ENCODE measurements around the gene OBSL1. TPM values are rescaled to one million over a fixed set of nuclear protein-coding genes. Genes with fewer than 3 reads are reported as not detected.

The OBSL1 gene
- 123 TPM for total RNA-seq
- polyA plus RNA-seq (ENCODE audit: insufficient read depth, low read depth, low replicate concordance) = 89.5 TPM
- long read RNA-seq, donor 1, full-length matches to known transcripts = 16 of 23 reads
- long read RNA-seq, donor 1, partial matches to known transcripts = 7 of 23 reads
- long read RNA-seq, donor 1, other reads (novel, unspliced or antisense) = 0 of 23 reads
- long read RNA-seq, donor 2, full-length matches to known transcripts = 17 of 52 reads
- long read RNA-seq, donor 2, partial matches to known transcripts = 35 of 52 reads
- long read RNA-seq, donor 2, other reads (novel, unspliced or antisense) = 0 of 52 reads
- long read RNA-seq, donor 3, transcript OBSL1-210 (2 exons, 625 nt) = minor isoform, 7 of 48 reads
- long read RNA-seq, donor 3, transcript OBSL1-202 (9 exons, 3,297 nt) = major isoform, 8 of 48 reads
- long read RNA-seq, donor 3, partial matches to known transcripts = 32 of 48 reads
- long read RNA-seq, donor 3, other reads (novel, unspliced or antisense) = 0 of 48 reads
- long read RNA-seq, donor 4, full-length matches to known transcripts = 16 of 30 reads
- long read RNA-seq, donor 4, partial matches to known transcripts = 14 of 30 reads
- long read RNA-seq, donor 4, other reads (novel, unspliced or antisense) = 0 of 30 reads
- long read RNA-seq, donor 5, partial matches to known transcripts = 0 of 2 reads
- long read RNA-seq, donor 5, other reads (novel, unspliced or antisense) = 0 of 2 reads
- long read RNA-seq, donor 6, partial matches to known transcripts = 5 of 11 reads
- long read RNA-seq, donor 6, other reads (novel, unspliced or antisense) = 0 of 11 reads
- long read RNA-seq, donor 7, full-length matches to known transcripts = 57 of 159 reads
- long read RNA-seq, donor 7, partial matches to known transcripts = 59 of 159 reads
- long read RNA-seq, donor 7, other reads (novel, unspliced or antisense) = 43 of 159 reads
- long read RNA-seq, donor 8, partial matches to known transcripts = 16 of 25 reads
- long read RNA-seq, donor 8, other reads (novel, unspliced or antisense) = 0 of 25 reads
- long read RNA-seq, donor 9, full-length matches to known transcripts = 6 of 6 reads
- long read RNA-seq, donor 9, partial matches to known transcripts = 0 of 6 reads
- long read RNA-seq, donor 9, other reads (novel, unspliced or antisense) = 0 of 6 reads
- long read RNA-seq, donor 10, partial matches to known transcripts = 19 of 29 reads
- long read RNA-seq, donor 10, other reads (novel, unspliced or antisense) = 0 of 29 reads

DNA sequence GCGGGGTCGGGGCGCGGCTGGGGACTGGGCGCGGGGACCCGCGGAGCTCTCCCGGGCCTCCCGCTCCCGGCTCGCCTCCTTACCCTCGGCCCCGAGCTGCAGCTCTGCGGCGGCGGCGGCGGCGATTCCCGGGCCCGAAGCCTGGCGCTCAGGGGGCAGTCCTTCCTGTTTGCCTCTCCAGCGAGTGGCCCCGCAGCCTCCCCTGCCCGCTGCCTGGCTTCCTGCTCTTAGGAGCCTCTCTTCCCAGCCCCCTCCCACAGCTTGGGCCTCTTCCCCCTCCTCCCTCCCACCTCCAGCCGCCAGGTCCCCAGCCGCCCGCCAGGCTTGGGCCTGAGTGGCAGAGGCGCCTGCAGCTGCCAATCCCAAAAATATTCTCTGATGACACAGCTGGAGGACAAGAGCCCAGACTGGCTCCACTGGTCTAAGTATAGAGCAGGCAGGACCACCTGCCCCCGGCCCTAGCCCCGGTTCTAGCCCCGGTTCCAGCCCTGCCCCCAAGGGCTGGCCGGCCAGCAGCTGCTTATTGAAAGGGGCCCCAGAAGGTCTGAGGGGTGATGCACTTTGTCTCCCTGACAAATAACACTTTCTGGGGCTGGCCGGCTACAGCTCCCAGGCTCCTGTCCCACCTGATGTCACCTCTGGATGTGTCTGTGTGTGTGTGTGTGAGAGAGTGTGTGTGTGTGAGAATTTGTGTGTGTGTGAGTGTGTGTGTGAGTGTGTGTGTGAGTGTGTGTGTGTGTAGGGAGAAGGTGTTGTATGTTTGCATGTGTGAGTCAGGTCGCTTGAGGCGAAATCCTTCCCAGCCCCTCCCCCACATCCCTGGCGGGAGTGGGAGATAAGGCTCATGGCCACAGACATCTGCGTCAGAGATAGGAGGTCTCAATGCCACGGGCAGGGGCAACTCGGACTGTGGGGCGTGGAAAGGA lies at the start of gene OBSL1:
Gene OBSL1, minus strand, starts transcription at position 229 of the 926 bp plus-strand sequence. CDS start 307 bp downstream, outside the sequence.
- H3K4me1 ChIP-seq (ENCODE audit: control insufficient read depth in 2 of 3, insufficient read depth in 2 of 3, low read depth in 1 of 3, low read length in 3 of 3) = peaks cover 0 to 11% (median 10%) of the 10 kb centered on the region in 3 donors
- TF ChIP-seq, protein P1, sequence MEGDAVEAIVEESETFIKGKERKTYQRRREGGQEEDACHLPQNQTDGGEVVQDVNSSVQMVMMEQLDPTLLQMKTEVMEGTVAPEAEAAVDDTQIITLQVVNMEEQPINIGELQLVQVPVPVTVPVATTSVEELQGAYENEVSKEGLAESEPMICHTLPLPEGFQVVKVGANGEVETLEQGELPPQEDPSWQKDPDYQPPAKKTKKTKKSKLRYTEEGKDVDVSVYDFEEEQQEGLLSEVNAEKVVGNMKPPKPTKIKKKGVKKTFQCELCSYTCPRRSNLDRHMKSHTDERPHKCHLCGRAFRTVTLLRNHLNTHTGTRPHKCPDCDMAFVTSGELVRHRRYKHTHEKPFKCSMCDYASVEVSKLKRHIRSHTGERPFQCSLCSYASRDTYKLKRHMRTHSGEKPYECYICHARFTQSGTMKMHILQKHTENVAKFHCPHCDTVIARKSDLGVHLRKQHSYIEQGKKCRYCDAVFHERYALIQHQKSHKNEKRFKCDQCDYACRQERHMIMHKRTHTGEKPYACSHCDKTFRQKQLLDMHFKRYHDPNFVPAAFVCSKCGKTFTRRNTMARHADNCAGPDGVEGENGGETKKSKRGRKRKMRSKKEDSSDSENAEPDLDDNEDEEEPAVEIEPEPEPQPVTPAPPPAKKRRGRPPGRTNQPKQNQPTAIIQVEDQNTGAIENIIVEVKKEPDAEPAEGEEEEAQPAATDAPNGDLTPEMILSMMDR (IDR thresholded peaks at IDR 0.05; ENCODE audit: borderline replicate concordance, extremely low read depth, insufficient read depth) = no peak
- no peaks in the 10 kb centered on the region for H3K9me3 ChIP-seq (ENCODE audit: control insufficient read depth in 2 of 3, insufficient read depth in 1 of 3, low read length in 3 of 3)
- peak; percentile 93 to 95 (median 94) for DNase-seq
- no peaks in the 10 kb centered on the region for H3K27me3 ChIP-seq (ENCODE audit: control insufficient read depth, insufficient read depth, low read length)
- intact Hi-C loops (cut with DNase I) = no loop called here
- FAIRE-seq = no peak
- peak within 1 kb of the TSS; percentile 19 to 55 (median 33) for H3K4me3 ChIP-seq (ENCODE audit: low read length in 3 of 3)
- H3K36me3 ChIP-seq (ENCODE audit: control insufficient read depth in 2 of 3, insufficient read depth in 3 of 3, low read length in 3 of 3) = no peaks in the 10 kb centered on the region
- H3K27ac ChIP-seq (ENCODE audit: low read depth in 2 of 2, low read length in 2 of 2) = peak within 1 kb of the TSS; percentile 43 to 53
- H3K9ac ChIP-seq (ENCODE audit: low read length in 3 of 3) = peak within 1 kb of the TSS; percentile 18 to 69 (median 24)

DNA sequence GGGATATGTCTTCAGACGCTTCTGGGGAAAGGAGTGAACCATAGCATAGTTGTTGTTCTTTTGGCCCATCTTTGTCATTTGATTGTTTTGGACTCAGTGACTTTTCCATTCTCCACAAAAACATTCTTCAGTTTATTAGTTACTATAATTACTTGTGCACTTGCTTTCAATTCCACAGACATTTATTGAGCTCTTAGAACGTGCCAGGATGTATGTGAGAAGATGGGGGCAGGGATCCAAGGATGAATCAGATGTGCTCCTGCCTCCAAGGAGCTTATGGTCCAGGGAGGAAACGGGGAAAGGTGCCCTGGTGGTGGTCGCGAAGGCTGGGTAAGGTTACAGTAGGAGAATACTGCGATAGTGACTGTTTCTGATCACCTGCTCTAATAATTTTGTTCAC lies 49.2 kb upstream of the OBSL1 start:
- Histone ChIP-seq H3K27me3 (ENCODE audit: control insufficient read depth, insufficient read depth, low read length) (no peaks in the 10 kb centered on the region), H3K4me1 (ENCODE audit: control insufficient read depth in 2 of 3, insufficient read depth in 2 of 3, low read depth in 1 of 3, low read length in 3 of 3) (no peaks in the 10 kb centered on the region), H3K9me3 (ENCODE audit: control insufficient read depth in 2 of 3, insufficient read depth in 1 of 3, low read length in 3 of 3) (no peaks in the 10 kb centered on the region), H3K4me3 (ENCODE audit: low read length in 3 of 3) (no peak overlapping the region), H3K9ac (ENCODE audit: low read length in 3 of 3) (no peak overlapping the region), H3K36me3 (ENCODE audit: control insufficient read depth in 2 of 3, insufficient read depth in 3 of 3, low read length in 3 of 3) (peaks cover 0 to 3% (median 0%) of the 10 kb centered on the region in 3 donors), H3K27ac (ENCODE audit: low read depth in 2 of 2, low read length in 2 of 2) (no peak overlapping the region)
- TF ChIP-seq, protein P1 (IDR thresholded peaks at IDR 0.05; ENCODE audit: borderline replicate concordance, extremely low read depth, insufficient read depth) = no peak
- FAIRE-seq (no peak), DNase-seq (no peak)
- intact Hi-C loops (cut with DNase I) = no loop called here

DNA sequence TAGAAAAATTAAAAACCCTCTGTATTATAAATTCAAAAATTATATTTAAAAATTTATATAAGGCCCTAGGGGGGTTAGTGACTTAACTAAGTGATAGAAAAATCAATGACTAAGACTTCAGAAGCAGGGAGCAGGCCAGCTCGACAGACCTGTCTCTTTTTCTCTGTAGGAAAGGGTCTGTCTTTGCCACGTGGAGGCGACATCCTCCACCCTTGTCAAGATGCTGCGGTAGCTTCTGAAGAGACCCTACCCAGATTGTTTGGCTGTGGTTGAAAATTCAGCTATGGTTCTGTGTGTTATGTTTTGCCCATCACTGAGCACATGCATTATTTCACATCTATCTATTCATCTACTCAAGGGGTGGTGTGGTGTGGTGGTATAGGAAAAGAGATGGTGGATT lies 47.9 kb upstream of the OBSL1 start:
- no peaks in the 10 kb centered on the region for H3K9me3 ChIP-seq (ENCODE audit: control insufficient read depth in 2 of 3, insufficient read depth in 1 of 3, low read length in 3 of 3)
- FAIRE-seq (no peak), DNase-seq (peak in 2 of 5 donors; percentile 7 to 36)
- no peak overlapping the region for H3K27ac ChIP-seq (ENCODE audit: low read depth in 2 of 2, low read length in 2 of 2)
- H3K36me3 ChIP-seq (ENCODE audit: control insufficient read depth in 2 of 3, insufficient read depth in 3 of 3, low read length in 3 of 3) = peaks cover 0 to 12% (median 5%) of the 10 kb centered on the region in 3 donors
- TF ChIP-seq, protein P1 (IDR thresholded peaks at IDR 0.05; ENCODE audit: borderline replicate concordance, extremely low read depth, insufficient read depth) = no peak
- no peak overlapping the region for H3K9ac ChIP-seq (ENCODE audit: low read length in 3 of 3)
- H3K4me3 ChIP-seq (ENCODE audit: low read length in 3 of 3) = no peak overlapping the region
- intact Hi-C loops (cut with DNase I) = no loop called here
- no peaks in the 10 kb centered on the region for H3K27me3 ChIP-seq (ENCODE audit: control insufficient read depth, insufficient read depth, low read length)
- no peaks in the 10 kb centered on the region for H3K4me1 ChIP-seq (ENCODE audit: control insufficient read depth in 2 of 3, insufficient read depth in 2 of 3, low read depth in 1 of 3, low read length in 3 of 3)

Data from kidney (tissue), 22 donors.